IMR-90 (cell line): ENCODE measurements around the gene SNX30. TPM values are rescaled to one million over a fixed set of nuclear protein-coding genes. Genes with fewer than 3 reads are reported as not detected.

Experiments
- ATAC-seq: fragments of 200-7000 bp; cut with Tn5 transposase; 2 replicates; pipeline ENCODE4 v1.9.1; 2020; ENCODE audit warnings: low read depth, mild to moderate bottlenecking, moderate library complexity
- BruUV-seq: library from RNA; stranded (reverse); fragments of 400-500 nt; replicated peaks from 2 replicates; lab custom pipeline; 2021; lab: Mats Ljungman, UMichigan
- CTCF ChIA-PET: fragments of 300-600 bp; formaldehyde crosslinking; extraction: SDS; loops from one replicate; lab custom pipeline; 2021; ENCODE audit warnings: antibody characterized with exemption; lab: Yijun Ruan, JAX
- POLR2A ChIA-PET: fragments of 300-600 bp; sonication (Branson Sonifier 250); formaldehyde crosslinking; loops from one replicate; lab custom pipeline; 2022; ENCODE audit warnings: antibody characterized with exemption; ENCODE audit not compliant: unreplicated experiment; lab: Charles Lee
- DNase-seq: peaks from one replicate; pipeline ENCODE4 v3.0.0; 2013
- H2AFZ ChIP-seq: replicated peaks from 2 replicates; pipeline ENCODE3; 2013; ENCODE audit warnings: low read length, mild to moderate bottlenecking; ENCODE audit not compliant: poor library complexity
- H2AK5ac ChIP-seq: 2 replicates; pipeline ENCODE4 v1.6.1; 2013; ENCODE audit warnings: low read depth, low read length, inconsistent platforms
- H2AK9ac ChIP-seq: replicated peaks from 2 replicates; pipeline ENCODE3; 2013; ENCODE audit warnings: mild to moderate bottlenecking, low read depth, low read length, moderate library complexity; ENCODE audit not compliant: poor library complexity
- H2BK120ac ChIP-seq: 2 replicates; pipeline ENCODE4 v1.6.1; 2013; ENCODE audit warnings: low read depth, low read length, inconsistent platforms
- H2BK15ac ChIP-seq: 3 replicates; pipeline ENCODE4 v1.6.1; 2013; ENCODE audit warnings: low read depth, low read length, inconsistent platforms
- H2BK20ac ChIP-seq: 2 replicates; pipeline ENCODE4 v1.6.1; 2013; ENCODE audit warnings: low read depth, mild to moderate bottlenecking, inconsistent platforms, low read length, moderate library complexity
- H2BK5ac ChIP-seq: 2 replicates; pipeline ENCODE4 v1.6.1; 2013; ENCODE audit warnings: mild to moderate bottlenecking, low read depth, low read length, inconsistent platforms; ENCODE audit not compliant: poor library complexity, severe bottlenecking
- H3K14ac ChIP-seq: replicated peaks from 2 replicates; pipeline ENCODE4 v1.6.1; 2013; ENCODE audit warnings: low read depth, low read length, inconsistent platforms
- H3K18ac ChIP-seq: 2 replicates; pipeline ENCODE4 v1.6.1; 2013; ENCODE audit warnings: low read depth, low read length, control low read depth
- H3K23ac ChIP-seq: 2 replicates; pipeline ENCODE4 v1.6.1; 2013; ENCODE audit warnings: low read depth, low read length, inconsistent platforms
- H3K27ac ChIP-seq: 2 replicates; pipeline ENCODE4 v1.5.1; 2013; ENCODE audit warnings: mild to moderate bottlenecking, control low read depth, low read length; ENCODE audit not compliant: insufficient read depth
- H3K27me3 ChIP-seq: 2 replicates; pipeline ENCODE4 v1.6.1; 2013; ENCODE audit warnings: low read length; ENCODE audit not compliant: control insufficient read depth, insufficient read depth
- H3K36me3 ChIP-seq: 2 replicates; pipeline ENCODE4 v1.6.1; 2013; ENCODE audit warnings: low read length, mixed read lengths; ENCODE audit not compliant: control insufficient read depth, insufficient read depth
- H3K4ac ChIP-seq: 2 replicates; pipeline ENCODE4 v1.6.1; 2013; ENCODE audit warnings: low read depth, low read length, inconsistent platforms
- H3K4me1 ChIP-seq: 2 replicates; pipeline ENCODE4 v1.6.1; 2013; ENCODE audit warnings: low read length, mixed read lengths; ENCODE audit not compliant: control insufficient read depth, insufficient read depth
- H3K4me2 ChIP-seq: 2 replicates; pipeline ENCODE4 v1.6.1; 2013; ENCODE audit warnings: low read depth, mild to moderate bottlenecking, control low read depth, low read length, moderate library complexity
- H3K4me3 ChIP-seq: 2 replicates; pipeline ENCODE4 v1.5.1; 2013; ENCODE audit warnings: low read depth, mild to moderate bottlenecking, control low read depth, low read length, moderate library complexity; ENCODE audit not compliant: insufficient read depth
- H3K56ac ChIP-seq: 2 replicates; pipeline ENCODE4 v1.6.1; 2013; ENCODE audit warnings: low read length, inconsistent platforms; ENCODE audit not compliant: insufficient read depth; ENCODE audit errors: extremely low read depth
- H3K79me1 ChIP-seq, 2 experiments: 2 replicates each; pipeline ENCODE4 v1.6.1; 2013; ENCODE audit warnings: low read length in 2 of 2, inconsistent platforms in 1 of 2, low read depth in 1 of 2
- H3K9ac ChIP-seq: 2 replicates; pipeline ENCODE4 v1.6.1; 2013; ENCODE audit warnings: low read depth, low read length, control low read depth
- H3K9me1 ChIP-seq: 2 replicates; pipeline ENCODE4 v1.6.1; 2013; ENCODE audit warnings: low read length, inconsistent platforms; ENCODE audit not compliant: insufficient read depth
- H3K9me3 ChIP-seq: 2 replicates; pipeline ENCODE4 v1.6.1; 2013; ENCODE audit warnings: low read length; ENCODE audit not compliant: control insufficient read depth, insufficient read depth
- H4K20me1 ChIP-seq: 2 replicates; pipeline ENCODE4 v1.6.1; 2013; ENCODE audit warnings: low read length, inconsistent platforms; ENCODE audit not compliant: insufficient read depth
- H4K5ac ChIP-seq: 2 replicates; pipeline ENCODE4 v1.6.1; 2013; ENCODE audit warnings: mild to moderate bottlenecking, low read depth, low read length, control low read depth
- H4K8ac ChIP-seq, 2 experiments: 2 replicates each; pipeline ENCODE4 v1.6.1; 2013; ENCODE audit warnings: low read depth in 2 of 2, low read length in 2 of 2, control low read depth in 1 of 2, inconsistent platforms in 1 of 2
- H4K91ac ChIP-seq: 2 replicates; pipeline ENCODE4 v1.6.1; 2013; ENCODE audit warnings: low read depth, low read length, inconsistent platforms; ENCODE audit not compliant: insufficient read depth
- BHLHE40 ChIP-seq: fragments of 150-350 bp; IDR thresholded peaks from 2 replicates; pipeline ENCODE4 v1.6.1; 2016; ENCODE audit warnings: mild to moderate bottlenecking, low read depth, low read length
- CEBPB ChIP-seq: IDR thresholded peaks from 2 replicates; pipeline ENCODE4 v1.6.1; 2012; ENCODE audit warnings: low read depth, low read length, improper control_type of control experiment
- FOS ChIP-seq: fragments of 150-350 bp; IDR thresholded peaks from 2 replicates; pipeline ENCODE4 v1.6.1; 2016; ENCODE audit warnings: low read depth, low read length
- MAFK ChIP-seq: IDR thresholded peaks from 2 replicates; pipeline ENCODE4 v1.6.1; 2012; ENCODE audit warnings: low read depth, low read length, improper control_type of control experiment
- MXI1 ChIP-seq: IDR thresholded peaks from 2 replicates; pipeline ENCODE4 v1.6.1; 2012; ENCODE audit warnings: low read depth, mild to moderate bottlenecking, low read length, moderate library complexity, borderline replicate concordance
- POLR2A ChIP-seq: IDR thresholded peaks from 2 replicates; pipeline ENCODE4 v1.6.1; 2012; ENCODE audit warnings: mild to moderate bottlenecking, low read depth, low read length
- RAD21 ChIP-seq: IDR thresholded peaks from 2 replicates; pipeline ENCODE4 v1.6.1; 2012; ENCODE audit warnings: low read length, improper control_type of control experiment
- RFX5 ChIP-seq: IDR thresholded peaks from 2 replicates; pipeline ENCODE4 v1.8.0; 2012; ENCODE audit warnings: low read depth, mild to moderate bottlenecking, low read length, moderate library complexity
- SMC3 ChIP-seq: fragments of 150-350 bp; IDR thresholded peaks from 2 replicates; pipeline ENCODE4 v1.6.1; 2016; ENCODE audit warnings: low read depth, mild to moderate bottlenecking, antibody characterized with exemption, low read length, moderate library complexity
- USF2 ChIP-seq: fragments of 150-350 bp; IDR thresholded peaks from 2 replicates; pipeline ENCODE4 v1.6.1; 2017; ENCODE audit warnings: mild to moderate bottlenecking, antibody characterized with exemption, low read length, low read depth
- WGBS, 2 experiments: methylation state at CpG; one replicate each; pipeline versions ENCODE4 v1.1.5 to v1.1.7; 2013; ENCODE audit warnings: missing lambda C conversion rate in 2 of 2; ENCODE audit not compliant: insufficient read length in 1 of 2; ENCODE audit errors: extremely low coverage in 2 of 2; 5-methylcytosine and 5-hydroxymethylcytosine counted together
- dilution Hi-C: fragments of 300-500 bp; cut with HindIII; formaldehyde crosslinking; loops from one replicate; pipeline ENCODE4 v1.14.3; 2018; ENCODE audit warnings: low sequenced_read_pairs; ENCODE audit not compliant: unreplicated experiment
- in situ Hi-C: fragments of 300-500 bp; cut with MboI; formaldehyde crosslinking; loops from 3 replicates; pipeline ENCODE4 v1.14.3; 2019; ENCODE audit warnings: low sequenced_read_pairs, inconsistent platforms, mixed read lengths
- intact Hi-C: fragments of 100-400 bp; cut with micrococcal nuclease; formaldehyde crosslinking; loops from 2 replicates; pipeline ENCODE4 v1.10.0; 2022
- polyA plus RNA-seq, 3 experiments: library from polyadenylated mRNA; depleted of rRNA; stranded (reverse); fragments of >200 nt; gene quantifications; 2 replicates each; pipeline ENCODE4 v1.2.3, GENCODE V29; 2012; ENCODE audit warnings: low replicate concordance in 1 of 3
- total RNA-seq: library from RNA; depleted of rRNA; stranded (reverse); fragments of >200 nt; gene quantifications from 2 replicates; pipeline ENCODE4 v1.2.3, GENCODE V29; 2012
- TF ChIP-seq, protein P1 (sequence below): fragments of 150-350 bp; IDR thresholded peaks from 2 replicates; pipeline ENCODE4 v1.6.1; 2016; ENCODE audit warnings: low read depth, mild to moderate bottlenecking, low read length, moderate library complexity, borderline replicate concordance

The SNX30 gene
- total and polyA plus RNA-seq, 2 of the 4 experiments (the other 2 are of a cell fraction): 8.0 to 18.8 TPM

DNA sequence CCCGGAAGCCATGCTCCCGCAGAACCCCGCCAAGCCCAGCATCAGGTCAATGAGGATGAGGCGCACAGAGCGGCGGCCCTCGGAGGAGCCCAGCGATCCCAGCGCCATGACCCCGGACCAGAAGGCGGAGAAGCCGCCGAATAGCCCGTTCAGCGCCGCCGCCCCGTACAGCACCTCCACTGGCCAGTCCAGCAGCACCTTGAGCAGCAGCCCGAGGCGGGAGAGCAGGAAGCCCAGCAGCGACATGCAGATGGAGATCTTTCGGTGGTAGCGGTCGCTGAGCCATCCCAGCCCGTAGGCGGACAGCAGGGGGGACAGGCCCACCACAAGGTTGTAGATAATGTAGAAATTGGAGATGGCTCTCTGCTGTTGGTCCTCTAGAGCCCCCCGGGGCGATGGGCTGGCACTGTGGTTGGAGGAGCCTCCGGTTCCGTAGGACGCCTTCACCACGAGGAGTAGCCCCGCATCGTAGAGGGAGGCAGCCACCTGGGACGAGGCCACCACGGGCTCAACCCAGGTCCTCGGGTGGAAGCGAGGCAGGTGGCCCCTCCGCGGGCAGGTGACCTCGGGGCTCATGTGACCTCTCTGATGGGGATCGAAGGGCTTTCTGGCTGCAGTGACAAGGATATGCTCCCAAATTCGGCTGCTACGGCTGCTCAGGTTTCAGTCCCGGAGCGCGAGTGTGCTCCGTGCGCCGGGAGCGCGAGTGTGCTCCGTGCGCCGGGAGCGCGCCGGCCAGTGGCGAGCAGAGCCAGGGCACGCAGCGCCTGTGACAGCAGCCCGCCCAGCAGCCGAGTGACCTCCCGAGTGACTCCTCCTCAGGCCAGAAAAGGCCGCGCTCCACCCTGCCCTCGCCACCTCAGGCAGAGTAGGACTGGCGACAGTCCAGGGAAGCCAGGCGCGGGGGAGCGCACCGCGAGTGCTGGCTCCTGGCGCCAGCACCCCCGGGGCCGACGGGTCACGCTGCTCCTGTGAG, 139.8 kb downstream of the SNX30 start, which contains the start of gene SLC46A2:
SLC46A2 (minus strand) TSS at position 771 of the 976 bp plus-strand sequence; CDS start at position 576, 195 bp downstream.
- Histone ChIP-seq H2BK20ac (no peak within 1 kb of the TSS), H3K27me3 (peaks cover 33% of the 10 kb centered on the region), H2AFZ (peak within 1 kb of the TSS; percentile 76), H3K4me2 (peak within 1 kb of the TSS; percentile 91), H3K23ac (no peak within 1 kb of the TSS), H2AK5ac (no peak within 1 kb of the TSS), H2AK9ac (no peak within 1 kb of the TSS), H3K79me1 (no peaks in the 10 kb centered on the region), H3K4me3 (peak within 1 kb of the TSS; percentile 33), H3K14ac (no peak within 1 kb of the TSS; the same call in 1 of the 2 replicates), H4K5ac (no peak within 1 kb of the TSS), H4K91ac (no peak within 1 kb of the TSS), H4K8ac (no peak within 1 kb of the TSS), H2BK120ac (no peak within 1 kb of the TSS), H2BK15ac (no peak within 1 kb of the TSS), H3K27ac (no peak within 1 kb of the TSS), H2BK5ac (no peak within 1 kb of the TSS), H3K9me1 (no peaks in the 10 kb centered on the region; the same call in 1 of the 2 replicates), H3K4ac (no peak within 1 kb of the TSS), H4K20me1 (no peaks in the 10 kb centered on the region), H3K18ac (no peak within 1 kb of the TSS), H3K4me1 (no peaks in the 10 kb centered on the region), H3K9ac (no peak within 1 kb of the TSS), H3K56ac (no peak within 1 kb of the TSS), H3K36me3 (no peaks in the 10 kb centered on the region), H3K9me3 (no peaks in the 10 kb centered on the region)
- ChIA-PET POLR2A (no interaction called here), CTCF (no interaction called here)
- TF ChIP-seq POLR2A (no peak), RAD21 (no peak), FOS (no peak), SMC3 (no peak), MAFK (no peak), CEBPB (no peak), USF2 (no peak), RFX5 (no peak), MXI1 (no peak), BHLHE40 (no peak)
- TF ChIP-seq, protein P1, sequence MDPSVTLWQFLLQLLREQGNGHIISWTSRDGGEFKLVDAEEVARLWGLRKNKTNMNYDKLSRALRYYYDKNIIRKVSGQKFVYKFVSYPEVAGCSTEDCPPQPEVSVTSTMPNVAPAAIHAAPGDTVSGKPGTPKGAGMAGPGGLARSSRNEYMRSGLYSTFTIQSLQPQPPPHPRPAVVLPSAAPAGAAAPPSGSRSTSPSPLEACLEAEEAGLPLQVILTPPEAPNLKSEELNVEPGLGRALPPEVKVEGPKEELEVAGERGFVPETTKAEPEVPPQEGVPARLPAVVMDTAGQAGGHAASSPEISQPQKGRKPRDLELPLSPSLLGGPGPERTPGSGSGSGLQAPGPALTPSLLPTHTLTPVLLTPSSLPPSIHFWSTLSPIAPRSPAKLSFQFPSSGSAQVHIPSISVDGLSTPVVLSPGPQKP: no peak
- in situ Hi-C loops: no loop called here
- peak; percentile 57; the same call in 1 of the 2 replicates for ATAC-seq
- dilution Hi-C loops: no loop called here
- BruUV-seq: no TSS peak
- WGBS, 2 experiments: 27% methylated on average over 31 of the region's 78 CpGs; no CpG with 5 or more reads in 1 of the 2 experiments
- intact Hi-C loops: no loop called here
- DNase-seq: no peak
